Breast epithelium (tissue), 4 donors: ENCODE data around the gene MTMR2. TPM values are rescaled to one million over a fixed set of nuclear protein-coding genes. Genes with fewer than 3 reads are reported as not detected.
A peak's percentile ranks its signal among the peaks of the same experiment; 100 is the strongest.

ENCODE experiments used
- DNase-seq, 2 donors: peaks; one replicate each; pipeline ENCODE4 v3.0.0-alpha.2; 2019; ENCODE audit warnings: low spot score in 2 of 2
- H3K27ac ChIP-seq, 2 donors: fragments of 200-600 bp; sonication (generic) in 1 of 2; one replicate each; pipeline ENCODE4 v1.5.1; 2016 to 2019; ENCODE audit warnings: mild to moderate bottlenecking in 1 of 2
- H3K27me3 ChIP-seq, 2 donors: fragments of 200-600 bp; sonication (generic) in 1 of 2; one replicate each; pipeline versions ENCODE4 v1.5.1 to v1.6.0; 2017 to 2019; ENCODE audit warnings: control low read depth in 1 of 2, mild to moderate bottlenecking in 1 of 2
- H3K36me3 ChIP-seq: fragments of 200-600 bp; one replicate; pipeline ENCODE4 v1.5.1; 2019
- H3K4me1 ChIP-seq, 2 donors: fragments of 200-600 bp; sonication (generic); one replicate each; pipeline ENCODE4 v1.5.1; 2016 to 2019; ENCODE audit warnings: control low read depth in 1 of 2
- H3K4me3 ChIP-seq, 3 donors: fragments of 200-600 bp; sonication (generic); 1 replicate in 2 of 3; 2 replicates in 1 of 3; pipeline ENCODE4 v1.5.1; 2016 to 2019; ENCODE audit warnings: mild to moderate bottlenecking in 3 of 3, moderate library complexity in 2 of 3
- H3K9me3 ChIP-seq, 2 donors: fragments of 200-600 bp; sonication (generic) in 1 of 2; one replicate each; pipeline ENCODE4 v1.5.1; 2016 to 2019; ENCODE audit warnings: control low read depth in 1 of 2
- POLR2A ChIP-seq: fragments of 450-650 bp; IDR thresholded peaks from one replicate; pipeline ENCODE4 v1.6.1; 2016; ENCODE audit warnings: antibody characterized with exemption, mild to moderate bottlenecking, moderate library complexity
- POLR2AphosphoS5 ChIP-seq, 3 donors: sonication (generic); formaldehyde crosslinking; IDR thresholded peaks; one replicate each; pipeline ENCODE4 v1.6.1; 2017; ENCODE audit warnings: antibody characterized with exemption in 3 of 3
- intact Hi-C: fragments of 100-400 bp; cut with DNase I; formaldehyde crosslinking; loops from one replicate; pipeline ENCODE4 v1.15.1; 2023; ENCODE audit warnings: low total_unique reads
- total RNA-seq, 3 donors: library from RNA; depleted of rRNA; stranded (reverse); fragments of >200 nt; gene quantifications; one replicate each; pipeline ENCODE4 v1.1.0, GENCODE V29; 2016
- TF ChIP-seq, protein P1 (sequence below), 3 donors: fragments of 450-650 bp; IDR thresholded peaks; one replicate each; pipeline ENCODE4 v1.5.1; 2016 to 2017; ENCODE audit warnings: antibody characterized with exemption in 3 of 3, mild to moderate bottlenecking in 3 of 3, moderate library complexity in 3 of 3

Gene MTMR2
- total RNA-seq, 3 donors from 2014 or later, result 20.3 to 28.4 (median 20.5) TPM

DNA sequence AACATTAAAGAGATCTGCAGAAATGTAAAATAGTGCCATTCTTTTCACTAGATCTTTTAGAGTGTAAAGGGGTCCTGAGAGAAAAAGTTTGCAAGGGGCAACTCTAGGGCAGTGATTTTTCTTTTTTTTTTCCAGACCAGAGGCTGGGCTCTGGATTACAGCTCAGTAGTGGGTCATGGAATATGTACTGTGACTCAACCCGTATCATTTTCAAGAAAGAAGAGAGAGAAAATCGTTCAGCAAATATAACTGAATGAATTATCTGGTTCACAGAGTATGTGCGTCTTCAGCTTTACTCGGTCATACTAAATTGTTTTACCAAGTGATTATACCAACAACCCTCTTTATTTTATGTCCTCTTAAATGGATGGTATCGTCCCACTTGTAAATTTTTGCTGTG lies 129.8 kb downstream of the MTMR2 start:
- Histone ChIP-seq H3K36me3 (no peaks in the 10 kb centered on the region), H3K4me3 (no peak overlapping the region), H3K27ac (no peak overlapping the region), H3K4me1 (no peaks in the 10 kb centered on the region), H3K27me3 (no peaks in the 10 kb centered on the region), H3K9me3 (no peaks in the 10 kb centered on the region)
- intact Hi-C loops, result no loop called here
- DNase-seq, result no peak
- TF ChIP-seq, protein P1, sequence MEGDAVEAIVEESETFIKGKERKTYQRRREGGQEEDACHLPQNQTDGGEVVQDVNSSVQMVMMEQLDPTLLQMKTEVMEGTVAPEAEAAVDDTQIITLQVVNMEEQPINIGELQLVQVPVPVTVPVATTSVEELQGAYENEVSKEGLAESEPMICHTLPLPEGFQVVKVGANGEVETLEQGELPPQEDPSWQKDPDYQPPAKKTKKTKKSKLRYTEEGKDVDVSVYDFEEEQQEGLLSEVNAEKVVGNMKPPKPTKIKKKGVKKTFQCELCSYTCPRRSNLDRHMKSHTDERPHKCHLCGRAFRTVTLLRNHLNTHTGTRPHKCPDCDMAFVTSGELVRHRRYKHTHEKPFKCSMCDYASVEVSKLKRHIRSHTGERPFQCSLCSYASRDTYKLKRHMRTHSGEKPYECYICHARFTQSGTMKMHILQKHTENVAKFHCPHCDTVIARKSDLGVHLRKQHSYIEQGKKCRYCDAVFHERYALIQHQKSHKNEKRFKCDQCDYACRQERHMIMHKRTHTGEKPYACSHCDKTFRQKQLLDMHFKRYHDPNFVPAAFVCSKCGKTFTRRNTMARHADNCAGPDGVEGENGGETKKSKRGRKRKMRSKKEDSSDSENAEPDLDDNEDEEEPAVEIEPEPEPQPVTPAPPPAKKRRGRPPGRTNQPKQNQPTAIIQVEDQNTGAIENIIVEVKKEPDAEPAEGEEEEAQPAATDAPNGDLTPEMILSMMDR (IDR thresholded peaks at IDR 0.05), result no peak
- TF ChIP-seq POLR2A (no peak), POLR2AphosphoS5 (IDR thresholded peaks at IDR 0.05) (no peak)

DNA sequence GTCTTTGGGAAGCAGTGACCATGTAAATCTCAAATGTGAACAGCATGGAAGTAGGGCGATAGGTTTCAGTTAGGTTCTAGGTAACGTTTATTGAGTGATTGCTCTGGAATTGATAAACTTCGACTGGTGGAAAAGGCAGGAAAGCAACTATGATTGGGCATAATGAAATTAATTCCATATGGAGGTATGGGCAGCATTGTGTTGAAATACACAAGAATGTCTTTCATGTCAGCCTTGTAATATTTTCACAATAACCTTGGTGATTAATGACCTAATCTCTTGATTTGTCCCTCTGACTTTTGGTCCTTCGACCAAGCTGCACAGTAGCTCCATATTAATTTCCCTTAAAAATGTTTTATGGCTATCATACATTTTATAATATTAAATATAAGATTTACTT lies 130.8 kb downstream of the MTMR2 start:
- intact Hi-C loops, result no loop called here
- H3K4me3 ChIP-seq, result no peak overlapping the region
- no peaks in the 10 kb centered on the region for H3K9me3 ChIP-seq
- H3K27ac ChIP-seq, result no peak overlapping the region
- DNase-seq, result no peak
- peaks cover 0 to 4% of the 10 kb centered on the region in 2 donors for H3K4me1 ChIP-seq
- H3K36me3 ChIP-seq, result no peaks in the 10 kb centered on the region
- TF ChIP-seq, protein P1 (IDR thresholded peaks at IDR 0.05), result no peak
- TF ChIP-seq POLR2AphosphoS5 (IDR thresholded peaks at IDR 0.05), result no peak
- TF ChIP-seq POLR2A, result no peak
- H3K27me3 ChIP-seq, result no peaks in the 10 kb centered on the region

DNA sequence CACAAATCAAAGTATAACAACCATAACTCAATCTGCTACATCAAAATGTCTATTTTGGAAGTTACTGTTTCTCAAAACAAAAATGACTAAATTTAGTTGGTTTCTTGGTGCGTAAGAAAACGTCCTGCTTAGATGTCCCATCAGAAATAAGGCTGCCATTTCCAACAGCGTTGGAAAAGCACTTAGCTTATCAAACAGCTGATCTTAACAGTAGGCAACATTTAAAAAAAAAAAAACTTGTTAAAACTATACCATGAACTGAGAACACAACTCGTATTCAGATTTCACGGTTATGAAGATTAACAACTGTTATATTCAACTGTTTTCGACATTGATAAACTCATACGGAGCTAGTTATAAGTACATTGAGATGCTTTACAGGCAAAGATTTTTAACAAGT lies 131.2 kb downstream of the MTMR2 start:
- no peak overlapping the region for H3K27ac ChIP-seq
- no peaks in the 10 kb centered on the region for H3K27me3 ChIP-seq
- no peaks in the 10 kb centered on the region for H3K9me3 ChIP-seq
- intact Hi-C loops, result no loop called here
- H3K4me1 ChIP-seq, result peaks cover 0 to 8% of the 10 kb centered on the region in 2 donors
- no peak for DNase-seq
- TF ChIP-seq POLR2A (no peak), POLR2AphosphoS5 (IDR thresholded peaks at IDR 0.05) (no peak)
- TF ChIP-seq, protein P1 (IDR thresholded peaks at IDR 0.05), result no peak
- H3K4me3 ChIP-seq, result no peak overlapping the region
- no peaks in the 10 kb centered on the region for H3K36me3 ChIP-seq

DNA sequence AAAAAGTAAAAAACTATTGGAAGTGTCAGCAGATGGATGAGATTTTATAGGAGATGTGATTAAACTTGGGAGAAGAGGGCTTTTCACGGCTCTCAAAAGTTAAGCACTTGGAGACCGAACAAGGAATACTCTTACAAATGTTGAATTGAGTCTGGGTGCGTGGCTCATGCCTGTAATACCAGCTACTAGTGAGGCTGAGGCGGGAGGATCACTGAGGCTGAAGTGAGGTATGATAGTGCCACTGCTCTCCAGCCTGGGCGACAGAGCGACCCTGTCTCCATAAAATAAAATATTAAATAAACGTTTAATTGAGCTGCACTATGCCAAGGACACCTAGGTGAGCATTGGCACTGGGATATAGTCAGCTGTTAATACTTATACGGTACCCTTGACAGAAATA lies 131.7 kb downstream of the MTMR2 start:
- intact Hi-C loops, result no loop called here
- no peaks in the 10 kb centered on the region for H3K27me3 ChIP-seq
- H3K36me3 ChIP-seq, result no peaks in the 10 kb centered on the region
- no peak for DNase-seq
- H3K4me1 ChIP-seq, result peaks cover 0 to 9% of the 10 kb centered on the region in 2 donors
- TF ChIP-seq, protein P1 (IDR thresholded peaks at IDR 0.05), result no peak
- TF ChIP-seq POLR2AphosphoS5 (IDR thresholded peaks at IDR 0.05) (no peak), POLR2A (no peak)
- no peaks in the 10 kb centered on the region for H3K9me3 ChIP-seq
- H3K4me3 ChIP-seq, result no peak overlapping the region
- H3K27ac ChIP-seq, result no peak overlapping the region

DNA sequence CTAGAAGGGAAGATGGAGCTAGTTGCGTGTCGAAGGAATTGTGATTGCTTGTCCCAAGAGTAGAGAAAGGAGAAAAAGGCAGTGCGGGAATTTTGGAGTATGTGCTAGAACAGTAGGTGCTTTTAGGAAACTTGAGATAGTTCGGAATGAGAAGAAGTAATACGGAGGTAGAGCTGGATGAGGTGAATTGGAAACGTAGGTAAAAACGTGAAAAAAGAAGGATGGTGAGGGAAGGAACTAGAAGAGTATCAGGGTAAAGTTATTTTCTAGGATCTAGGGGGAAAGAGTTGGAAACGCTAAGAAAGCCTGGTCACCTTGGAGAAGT lies 132.2 kb downstream of the MTMR2 start:
- TF ChIP-seq POLR2AphosphoS5 (IDR thresholded peaks at IDR 0.05) (no peak), POLR2A (no peak)
- TF ChIP-seq, protein P1 (IDR thresholded peaks at IDR 0.05), result no peak
- Histone ChIP-seq H3K27ac (no peak overlapping the region), H3K9me3 (no peaks in the 10 kb centered on the region), H3K27me3 (no peaks in the 10 kb centered on the region), H3K4me1 (peaks cover 0 to 9% of the 10 kb centered on the region in 2 donors), H3K36me3 (no peaks in the 10 kb centered on the region), H3K4me3 (peak overlapping the region in 2 of 3 donors; percentile 89 to 91)
- intact Hi-C loops, result no loop called here
- no peak for DNase-seq
